H1 (cell line): ENCODE data around the gene ZFAND3.

Experiments used
- CHD2 ChIP-seq: IDR thresholded peaks from 2 replicates; pipeline ENCODE4 v1.6.1; 2012; ENCODE audit warnings: low read length, improper control_type of control experiment
- CREB1 ChIP-seq: IDR thresholded peaks from 2 replicates; pipeline ENCODE4 v1.6.1; 2012; ENCODE audit warnings: inconsistent platforms
- EP300 ChIP-seq, 2 experiments: IDR thresholded peaks; 1 replicate in 1 of 2; 2 replicates in 1 of 2; pipeline ENCODE4 v1.6.1; 2011 to 2012; ENCODE audit warnings: low read depth in 2 of 2, low read length in 2 of 2, mild to moderate bottlenecking in 2 of 2, borderline replicate concordance in 1 of 2, inconsistent platforms in 1 of 2, moderate library complexity in 1 of 2
- EZH2 ChIP-seq: fragments of 200-600 bp; sonication (generic); IDR thresholded peaks from 2 replicates; pipeline ENCODE4 v1.7.1; 2012; ENCODE audit warnings: low read depth, mild to moderate bottlenecking, moderate library complexity, low read length, inconsistent platforms; ENCODE audit not compliant: severe bottlenecking
- JUN ChIP-seq: IDR thresholded peaks from 2 replicates; pipeline ENCODE4 v1.6.1; 2011; ENCODE audit warnings: low read depth, mild to moderate bottlenecking, improper control_type of control experiment, low read length
- POLR2A ChIP-seq, 2 experiments: IDR thresholded peaks; 1 replicate in 1 of 2; 2 replicates in 1 of 2; pipeline ENCODE4 v1.6.1; 2011; ENCODE audit warnings: low read depth in 2 of 2, low read length in 2 of 2, mild to moderate bottlenecking in 2 of 2; ENCODE audit errors: control extremely low read depth in 1 of 2
- RAD21 ChIP-seq, 2 experiments: IDR thresholded peaks in 1 of 2; conservative IDR thresholded peaks in 1 of 2; 2 replicates each; pipeline ENCODE4 v1.6.1; 2011; ENCODE audit warnings: low read depth in 2 of 2, low read length in 2 of 2, improper control_type of control experiment in 1 of 2, inconsistent platforms in 1 of 2, mild to moderate bottlenecking in 1 of 2, moderate library complexity in 1 of 2
- SP1 ChIP-seq: IDR thresholded peaks from 2 replicates; pipeline ENCODE4 v1.6.1; 2011; ENCODE audit warnings: low read depth, low read length
- TAF1 ChIP-seq: IDR thresholded peaks from 2 replicates; pipeline ENCODE4 v1.6.1; 2011; ENCODE audit warnings: mild to moderate bottlenecking, low read depth, low read length
- YY1 ChIP-seq: IDR thresholded peaks from 2 replicates; pipeline ENCODE4 v1.6.1; 2011; ENCODE audit warnings: low read depth, mild to moderate bottlenecking, low read length
- TF ChIP-seq, protein P1 (sequence below), 3 experiments: IDR thresholded peaks; 1 replicate in 2 of 3; 2 replicates in 1 of 3; pipeline versions ENCODE4 v1.5.1 to v1.6.1; 2011; ENCODE audit warnings: low read length in 3 of 3, mild to moderate bottlenecking in 3 of 3, inconsistent platforms in 2 of 3, low read depth in 1 of 3, moderate library complexity in 1 of 3; ENCODE audit not compliant: insufficient read depth in 1 of 3; ENCODE audit errors: control extremely low read depth in 1 of 3

DNA sequence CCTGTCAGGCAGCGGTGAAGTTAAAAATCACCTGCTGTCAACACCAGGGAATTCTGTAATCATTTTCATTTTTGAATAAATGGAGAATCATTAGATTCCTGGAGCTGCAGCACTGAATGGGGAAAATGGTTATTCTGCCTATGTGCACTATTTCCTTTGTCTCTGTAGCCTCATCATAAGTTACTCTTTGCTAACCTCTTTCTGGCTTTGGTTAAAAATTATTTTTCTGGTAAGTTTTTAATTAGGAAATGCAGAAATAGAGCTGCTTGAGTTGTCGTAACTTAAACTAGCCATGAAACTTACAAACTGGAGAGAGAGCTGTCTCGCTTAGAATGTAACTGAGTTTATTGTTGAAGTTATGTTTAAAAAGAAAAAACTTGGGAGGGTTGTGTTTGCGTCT lies 28.8 kb downstream of the ZFAND3 start:
- no peak for TF ChIP-seq CHD2
- TF ChIP-seq YY1 = no peak
- no peak for TF ChIP-seq EP300 (IDR thresholded peaks at IDR 0.05; ENCODE audit: borderline replicate concordance in 1 of 2, low read depth in 2 of 2, low read length in 2 of 2)
- TF ChIP-seq, protein P1, sequence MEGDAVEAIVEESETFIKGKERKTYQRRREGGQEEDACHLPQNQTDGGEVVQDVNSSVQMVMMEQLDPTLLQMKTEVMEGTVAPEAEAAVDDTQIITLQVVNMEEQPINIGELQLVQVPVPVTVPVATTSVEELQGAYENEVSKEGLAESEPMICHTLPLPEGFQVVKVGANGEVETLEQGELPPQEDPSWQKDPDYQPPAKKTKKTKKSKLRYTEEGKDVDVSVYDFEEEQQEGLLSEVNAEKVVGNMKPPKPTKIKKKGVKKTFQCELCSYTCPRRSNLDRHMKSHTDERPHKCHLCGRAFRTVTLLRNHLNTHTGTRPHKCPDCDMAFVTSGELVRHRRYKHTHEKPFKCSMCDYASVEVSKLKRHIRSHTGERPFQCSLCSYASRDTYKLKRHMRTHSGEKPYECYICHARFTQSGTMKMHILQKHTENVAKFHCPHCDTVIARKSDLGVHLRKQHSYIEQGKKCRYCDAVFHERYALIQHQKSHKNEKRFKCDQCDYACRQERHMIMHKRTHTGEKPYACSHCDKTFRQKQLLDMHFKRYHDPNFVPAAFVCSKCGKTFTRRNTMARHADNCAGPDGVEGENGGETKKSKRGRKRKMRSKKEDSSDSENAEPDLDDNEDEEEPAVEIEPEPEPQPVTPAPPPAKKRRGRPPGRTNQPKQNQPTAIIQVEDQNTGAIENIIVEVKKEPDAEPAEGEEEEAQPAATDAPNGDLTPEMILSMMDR (IDR thresholded peaks at IDR 0.05; ENCODE audit: control extremely low read depth in 1 of 3, insufficient read depth in 1 of 3, low read depth in 1 of 3, low read length in 3 of 3) = no peak
- TF ChIP-seq RAD21 (IDR thresholded peaks at IDR 0.05 in 1 of 2, conservative IDR thresholded peaks at IDR 0.05 in 1 of 2; ENCODE audit: low read depth in 2 of 2, low read length in 2 of 2) = no peak
- no peak for TF ChIP-seq POLR2A (IDR thresholded peaks at IDR 0.05; ENCODE audit: control extremely low read depth in 1 of 2, low read depth in 2 of 2, low read length in 2 of 2)
- TF ChIP-seq EZH2 = no peak
- TF ChIP-seq SP1 = no peak
- no peak for TF ChIP-seq JUN
- no peak for TF ChIP-seq CREB1
- no peak for TF ChIP-seq TAF1
